Measurements from ENCODE around the gene SEPTIN5. TPM values are rescaled to one million over a fixed set of nuclear protein-coding genes. Genes with fewer than 3 reads are reported as not detected.

The SEPTIN5 gene
- total RNA-seq, 4 donors from 2014 or later, result 14.0 to 124 (median 27.3) TPM

GRCh38 chr22:19727310-19728150 lies 13.2 kb downstream of the SEPTIN5 start:
- intact Hi-C loops (cut with DNase I), result no loop called here
- Histone ChIP-seq H3K27ac (no peak overlapping the region), H3K36me3 (no peaks in the 10 kb centered on the region), H3K4me3 (replicated peaks in 1 of 3) (no peak overlapping the region), H3K4me1 (peaks cover 0 to 24% of the 10 kb centered on the region in 2 donors), H3K27me3 (no peaks in the 10 kb centered on the region), H3K9me3 (no peaks in the 10 kb centered on the region)
- no peak for TF ChIP-seq POLR2A (IDR thresholded peaks at IDR 0.05)
- TF ChIP-seq, protein P1, sequence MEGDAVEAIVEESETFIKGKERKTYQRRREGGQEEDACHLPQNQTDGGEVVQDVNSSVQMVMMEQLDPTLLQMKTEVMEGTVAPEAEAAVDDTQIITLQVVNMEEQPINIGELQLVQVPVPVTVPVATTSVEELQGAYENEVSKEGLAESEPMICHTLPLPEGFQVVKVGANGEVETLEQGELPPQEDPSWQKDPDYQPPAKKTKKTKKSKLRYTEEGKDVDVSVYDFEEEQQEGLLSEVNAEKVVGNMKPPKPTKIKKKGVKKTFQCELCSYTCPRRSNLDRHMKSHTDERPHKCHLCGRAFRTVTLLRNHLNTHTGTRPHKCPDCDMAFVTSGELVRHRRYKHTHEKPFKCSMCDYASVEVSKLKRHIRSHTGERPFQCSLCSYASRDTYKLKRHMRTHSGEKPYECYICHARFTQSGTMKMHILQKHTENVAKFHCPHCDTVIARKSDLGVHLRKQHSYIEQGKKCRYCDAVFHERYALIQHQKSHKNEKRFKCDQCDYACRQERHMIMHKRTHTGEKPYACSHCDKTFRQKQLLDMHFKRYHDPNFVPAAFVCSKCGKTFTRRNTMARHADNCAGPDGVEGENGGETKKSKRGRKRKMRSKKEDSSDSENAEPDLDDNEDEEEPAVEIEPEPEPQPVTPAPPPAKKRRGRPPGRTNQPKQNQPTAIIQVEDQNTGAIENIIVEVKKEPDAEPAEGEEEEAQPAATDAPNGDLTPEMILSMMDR (IDR thresholded peaks at IDR 0.05), result no peak
- 64 to 69% methylated on average over 61 of the region's 61 CpGs for WGBS, 2 donors
- no peak for DNase-seq

- H3K9me3 ChIP-seq, result no peaks in the 10 kb centered on the region
- no peak for DNase-seq
- H3K27me3 ChIP-seq, result no peaks in the 10 kb centered on the region
- H3K36me3 ChIP-seq, result no peaks in the 10 kb centered on the region
- no peak overlapping the region for H3K27ac ChIP-seq
- H3K4me1 ChIP-seq, result peaks cover 0 to 20% of the 10 kb centered on the region in 2 donors
- TF ChIP-seq, protein P1 (IDR thresholded peaks at IDR 0.05), result no peak
- no peak for TF ChIP-seq POLR2A (IDR thresholded peaks at IDR 0.05)
- intact Hi-C loops (cut with DNase I), result no loop called here
- no peak overlapping the region for H3K4me3 ChIP-seq (replicated peaks in 1 of 3)
- 85 to 87% methylated on average over 5 of the region's 6 CpGs for WGBS, 2 donors
Observed at GRCh38 chr22:19728271-19728670, 14.0 kb downstream of the SEPTIN5 start.

GRCh38 chr22:19728836-19729235 lies 14.5 kb downstream of the SEPTIN5 start:
- Histone ChIP-seq H3K4me3 (replicated peaks in 1 of 3) (no peak overlapping the region), H3K36me3 (no peaks in the 10 kb centered on the region), H3K27me3 (no peaks in the 10 kb centered on the region), H3K4me1 (peaks cover 0 to 14% of the 10 kb centered on the region in 2 donors), H3K27ac (no peak overlapping the region), H3K9me3 (no peaks in the 10 kb centered on the region)
- intact Hi-C loops (cut with DNase I), result no loop called here
- WGBS, 2 donors, result 86% methylated on average over 10 of the region's 10 CpGs; no CpG with 5 or more reads in 1 of the 2 donors
- no peak for DNase-seq
- TF ChIP-seq, protein P1 (IDR thresholded peaks at IDR 0.05), result no peak
- TF ChIP-seq POLR2A (IDR thresholded peaks at IDR 0.05), result no peak

- Histone ChIP-seq H3K27me3 (no peaks in the 10 kb centered on the region), H3K4me1 (peaks cover 0 to 10% of the 10 kb centered on the region in 2 donors), H3K9me3 (no peaks in the 10 kb centered on the region), H3K36me3 (no peaks in the 10 kb centered on the region), H3K27ac (no peak overlapping the region), H3K4me3 (replicated peaks in 1 of 3) (no peak overlapping the region)
- no peak for DNase-seq
- intact Hi-C loops (cut with DNase I), result no loop called here
- whole genome bisulfite sequencing, 2 donors, result 89 to 90% methylated on average over 9 of the region's 9 CpGs
- TF ChIP-seq, protein P1 (IDR thresholded peaks at IDR 0.05), result no peak
- TF ChIP-seq POLR2A (IDR thresholded peaks at IDR 0.05), result no peak
Observed at GRCh38 chr22:19729507-19729906, 15.2 kb downstream of the SEPTIN5 start.

GRCh38 chr22:19730198-19730597 lies 15.9 kb downstream of the SEPTIN5 start:
- TF ChIP-seq POLR2A (IDR thresholded peaks at IDR 0.05), result no peak
- no peak for DNase-seq
- intact Hi-C loops (cut with DNase I), result loop anchor here (2.0 kb wide), 1 partner anchor 181 kb away; no protein-coding TSS in a partner anchor
- Histone ChIP-seq H3K4me1 (peaks cover 0 to 10% of the 10 kb centered on the region in 2 donors), H3K36me3 (no peaks in the 10 kb centered on the region), H3K9me3 (no peaks in the 10 kb centered on the region), H3K4me3 (replicated peaks in 1 of 3) (no peak overlapping the region), H3K27ac (no peak overlapping the region), H3K27me3 (no peaks in the 10 kb centered on the region)
- WGBS, 2 donors, result 99 to 100% methylated on average over 3 to 7 of the region's 8 CpGs
